ENCODE results near the gene TPCN2.

TPCN2 gene

DNA sequence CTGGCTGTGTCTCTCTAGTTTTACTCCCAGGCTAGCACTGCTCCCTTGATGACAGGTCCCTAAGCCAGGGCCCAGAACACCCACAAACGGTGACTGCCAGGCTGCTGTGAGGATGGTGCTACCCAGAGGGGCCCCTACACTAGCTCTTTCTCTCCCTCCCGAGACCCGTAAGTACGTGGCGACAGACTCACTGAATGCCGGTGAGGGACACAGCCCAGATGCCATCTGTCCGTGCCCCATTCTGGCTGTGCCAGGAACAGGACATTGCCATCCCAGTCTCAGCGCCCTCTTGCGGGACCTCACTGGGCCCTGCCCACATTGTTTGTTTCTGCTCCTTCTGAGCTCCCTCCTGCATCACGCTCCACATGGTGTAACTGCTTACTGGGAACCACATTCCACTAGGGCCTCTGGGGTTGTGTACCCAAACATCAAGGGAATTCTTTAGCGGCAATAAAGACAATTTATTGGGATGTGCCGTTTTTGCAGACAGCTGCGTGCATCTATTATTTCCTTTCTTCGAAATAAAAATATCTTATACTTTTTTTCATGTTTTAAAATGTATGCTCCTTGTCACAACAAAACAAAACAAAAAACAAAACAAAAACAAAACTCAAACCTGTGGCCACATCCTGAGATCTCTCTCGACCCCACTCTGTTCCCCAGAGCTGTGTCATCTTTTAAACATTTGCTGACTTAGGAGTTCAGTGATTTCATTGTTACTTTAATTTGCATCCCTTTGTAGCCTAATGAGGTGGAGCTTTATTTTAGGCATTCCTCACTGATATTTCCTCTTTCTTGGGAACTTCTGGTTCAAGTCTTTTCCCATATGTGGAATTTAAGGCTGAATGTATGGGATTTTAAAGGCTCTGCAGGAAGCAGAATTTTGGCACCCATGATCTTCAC, 4.4 kb upstream of the TPCN2 start:
- no peak overlapping the region for H3K4me3 Mint-ChIP-seq
- H3K4me1 Mint-ChIP-seq: peaks cover 3% of the 10 kb centered on the region
- H3K36me3 Mint-ChIP-seq: no peaks in the 10 kb centered on the region
- no peaks in the 10 kb centered on the region for H3K9me3 Mint-ChIP-seq
- H3K27me3 Mint-ChIP-seq: no peaks in the 10 kb centered on the region
- H3K27ac Mint-ChIP-seq: no peak overlapping the region

DNA sequence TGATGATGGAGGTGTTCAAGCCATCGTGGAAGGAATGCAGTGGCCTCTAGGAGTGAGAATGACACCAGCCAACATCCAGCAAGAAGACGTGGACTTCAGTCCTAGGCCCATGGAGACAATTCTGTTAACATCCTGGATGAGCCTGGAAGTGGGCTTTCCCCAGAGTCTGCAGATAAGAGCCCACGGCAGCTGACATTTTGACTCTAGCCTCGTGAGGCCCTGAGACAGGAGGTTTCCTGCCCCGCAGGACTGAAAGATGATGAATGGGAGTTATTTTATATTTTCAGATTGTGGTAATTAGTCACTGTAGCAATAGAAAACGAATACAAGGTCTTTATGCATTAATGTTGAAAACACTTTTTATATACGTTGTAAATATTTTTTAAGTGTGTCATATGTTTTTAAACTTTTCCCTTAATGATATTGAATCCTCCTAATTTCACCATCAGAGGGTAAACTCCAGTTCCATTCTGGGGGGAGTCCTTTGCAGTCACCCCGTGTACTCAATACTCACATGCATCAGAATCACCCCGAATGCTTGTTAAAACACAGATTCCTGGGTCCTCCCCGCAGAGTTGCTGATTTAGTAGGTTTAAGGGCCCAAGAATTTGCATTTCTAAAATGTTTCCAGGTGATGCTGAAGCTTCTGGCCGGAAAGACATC, 570 bp upstream of the TPCN2 start:
- no peaks in the 10 kb centered on the region for H3K27me3 Mint-ChIP-seq
- H3K36me3 Mint-ChIP-seq: no peaks in the 10 kb centered on the region
- peak overlapping the region; percentile 81 for H3K4me3 Mint-ChIP-seq
- no peaks in the 10 kb centered on the region for H3K9me3 Mint-ChIP-seq
- H3K4me1 Mint-ChIP-seq: peaks cover 24% of the 10 kb centered on the region
- H3K27ac Mint-ChIP-seq: no peak overlapping the region

DNA sequence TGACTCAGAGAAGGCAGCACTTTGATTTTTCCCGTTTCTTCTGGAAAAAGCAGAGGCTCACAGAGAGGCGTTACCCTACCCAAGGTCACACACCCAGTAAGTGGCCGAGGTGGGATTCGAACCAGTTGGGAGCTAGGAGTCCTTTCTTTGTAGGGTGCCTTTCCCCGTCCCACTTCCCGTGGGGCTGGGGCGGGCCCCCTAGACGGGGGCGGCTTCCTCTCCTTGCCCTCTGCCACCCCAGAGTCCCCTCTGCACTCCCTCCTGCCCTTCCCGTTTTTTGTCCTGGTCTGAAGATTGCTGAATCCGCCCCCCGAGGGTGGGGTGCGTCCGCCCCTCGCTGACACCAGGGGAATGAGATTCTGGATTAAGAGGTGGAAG, 747 bp downstream of the TPCN2 start:
- no peaks in the 10 kb centered on the region for H3K9me3 Mint-ChIP-seq
- H3K4me1 Mint-ChIP-seq: peaks cover 24% of the 10 kb centered on the region
- no peaks in the 10 kb centered on the region for H3K36me3 Mint-ChIP-seq
- no peaks in the 10 kb centered on the region for H3K27me3 Mint-ChIP-seq
- H3K27ac Mint-ChIP-seq: peak overlapping the region; percentile 65
- H3K4me3 Mint-ChIP-seq: peak overlapping the region; percentile 83

DNA sequence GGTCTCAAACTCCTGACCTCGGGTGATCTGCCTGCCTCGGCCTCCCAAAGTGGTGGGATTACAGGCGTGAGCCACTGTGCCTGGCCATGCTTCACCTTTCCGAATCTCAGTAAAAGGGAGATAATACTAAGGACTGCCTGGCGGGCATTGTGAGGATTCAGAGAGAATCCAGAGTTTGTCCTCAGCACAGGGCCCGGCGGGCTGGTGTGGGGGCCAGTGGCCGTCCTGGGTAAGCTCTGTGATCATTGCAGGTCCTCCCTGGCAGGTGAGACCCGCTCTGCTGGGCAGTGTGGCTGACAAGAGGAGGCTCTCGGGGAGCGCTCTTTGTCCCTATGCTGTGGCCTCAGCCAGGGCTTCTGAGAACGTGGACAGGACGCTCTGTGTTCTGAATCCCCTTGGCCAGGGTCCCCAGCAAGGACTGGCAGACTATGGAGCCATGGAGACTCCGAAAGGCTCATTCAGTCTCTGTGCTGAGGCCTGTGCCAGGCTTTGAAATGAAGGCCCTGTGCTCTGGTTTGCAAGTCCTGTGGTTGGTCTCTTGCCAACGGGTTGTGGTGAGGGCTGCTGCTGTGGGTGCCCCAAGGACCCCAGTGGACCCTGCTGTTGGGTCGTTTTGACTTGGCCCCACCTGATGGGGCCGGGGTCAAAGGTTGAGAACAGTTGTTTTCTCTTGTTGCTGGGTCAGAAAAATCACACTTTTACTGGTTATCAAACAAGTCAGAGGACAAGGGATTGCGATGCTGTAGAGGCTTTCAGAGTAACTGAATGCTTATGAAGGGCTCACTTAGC, 2.1 kb downstream of the TPCN2 start:
- H3K4me1 Mint-ChIP-seq: peaks cover 26% of the 10 kb centered on the region
- H3K4me3 Mint-ChIP-seq: peak overlapping the region; percentile 26
- H3K36me3 Mint-ChIP-seq: no peaks in the 10 kb centered on the region
- no peak overlapping the region for H3K27ac Mint-ChIP-seq
- no peaks in the 10 kb centered on the region for H3K9me3 Mint-ChIP-seq
- H3K27me3 Mint-ChIP-seq: no peaks in the 10 kb centered on the region

DNA sequence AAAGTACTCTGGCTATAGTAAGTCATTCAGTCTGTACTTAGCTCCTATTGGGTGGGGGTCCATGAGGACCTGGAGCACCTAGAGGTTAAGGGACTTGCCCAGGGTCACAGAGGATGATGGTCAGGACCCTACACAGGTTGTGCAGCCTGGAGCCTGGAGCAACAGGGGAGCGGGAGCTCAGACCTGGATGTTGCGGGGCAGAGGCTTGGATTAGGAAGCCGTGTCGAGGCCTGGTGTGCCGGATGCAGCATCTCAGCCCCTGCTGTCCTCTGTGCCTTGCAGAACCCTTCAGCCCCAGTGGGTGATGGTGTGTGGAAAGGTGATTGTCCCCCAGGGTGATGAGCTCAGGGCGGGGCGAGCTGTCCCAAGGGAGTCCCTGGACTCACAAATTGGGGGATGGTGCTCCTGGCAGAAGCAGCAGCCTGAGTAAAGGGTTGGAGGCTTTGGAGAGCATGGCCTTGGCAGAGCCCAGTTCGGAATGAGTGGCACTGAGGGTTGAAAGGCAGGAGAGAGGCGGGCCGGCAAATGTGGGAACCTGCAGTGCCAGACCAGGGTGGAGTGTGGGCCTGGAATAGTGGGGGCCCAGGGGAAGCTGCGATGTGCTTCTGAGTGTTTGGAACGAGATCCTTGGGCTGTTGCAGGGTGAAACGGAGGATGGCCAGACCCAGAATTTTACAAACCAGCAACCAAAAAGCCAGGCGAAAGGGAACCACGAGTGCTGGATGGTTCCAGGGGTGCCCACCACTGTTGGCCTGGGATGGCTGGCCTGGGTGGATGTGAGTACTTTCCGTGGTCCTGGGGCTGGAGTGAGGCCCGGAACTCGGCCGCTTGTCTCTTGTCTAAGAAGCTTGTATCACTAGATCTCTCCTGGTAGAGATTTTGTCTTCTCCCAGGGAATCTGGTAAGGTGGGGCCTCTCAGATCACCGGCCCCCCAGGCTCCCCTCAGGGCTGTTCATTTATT, 2.9 kb downstream of the TPCN2 start:
- H3K9me3 Mint-ChIP-seq: no peaks in the 10 kb centered on the region
- H3K4me1 Mint-ChIP-seq: peaks cover 26% of the 10 kb centered on the region

DNA sequence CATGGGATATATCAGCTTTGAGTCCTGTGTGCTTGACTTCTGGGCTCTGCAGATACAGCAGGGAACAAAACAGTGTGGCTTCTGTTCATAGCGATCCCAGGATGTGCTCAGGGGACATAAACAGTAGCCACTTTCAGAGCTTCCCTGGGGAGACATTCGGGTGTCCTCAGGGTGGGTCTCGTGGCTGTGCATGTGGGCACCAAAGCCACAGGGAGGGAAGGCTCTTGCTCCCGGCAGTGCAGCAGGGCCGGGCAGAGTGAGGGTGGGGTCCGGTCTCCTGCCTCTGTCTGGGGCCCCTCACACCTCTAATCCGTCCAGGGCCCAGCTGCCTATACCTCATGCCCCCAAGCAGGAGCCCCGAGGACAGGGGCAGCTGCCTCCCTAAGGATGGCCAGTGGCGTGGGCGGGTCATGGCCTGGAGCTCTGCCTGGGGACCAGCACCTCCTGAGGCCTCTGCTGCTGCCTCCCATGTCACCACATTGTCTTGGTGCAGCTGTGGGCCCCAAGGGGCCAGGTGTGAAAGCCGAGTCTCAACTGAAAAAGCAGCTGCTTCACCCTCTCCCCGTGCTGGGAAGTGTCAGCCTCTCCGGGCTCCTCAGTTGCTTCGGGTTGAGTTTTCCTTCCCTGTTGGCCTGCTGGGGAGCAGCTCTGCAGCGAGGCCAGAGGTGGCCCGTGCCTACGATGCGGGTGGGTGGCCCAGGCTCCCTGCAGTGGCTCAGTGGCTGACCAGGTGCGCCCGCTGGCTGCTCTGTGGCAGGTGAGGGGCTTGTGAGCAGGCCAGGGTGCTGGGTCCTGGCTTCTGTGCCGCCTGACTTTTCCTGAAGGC, 3.8 kb downstream of the TPCN2 start:
- no peaks in the 10 kb centered on the region for H3K27me3 Mint-ChIP-seq
- H3K36me3 Mint-ChIP-seq: no peaks in the 10 kb centered on the region
- peaks cover 26% of the 10 kb centered on the region for H3K4me1 Mint-ChIP-seq
- H3K9me3 Mint-ChIP-seq: no peaks in the 10 kb centered on the region
- no peak overlapping the region for H3K27ac Mint-ChIP-seq
- H3K4me3 Mint-ChIP-seq: no peak overlapping the region

More for the DNA sequence above, 2.9 kb downstream of the TPCN2 start:
- Mint-ChIP-seq H3K27ac (no peak overlapping the region), H3K27me3 (no peaks in the 10 kb centered on the region), H3K4me3 (peak overlapping the region; percentile 7), H3K36me3 (no peaks in the 10 kb centered on the region)

DNA sequence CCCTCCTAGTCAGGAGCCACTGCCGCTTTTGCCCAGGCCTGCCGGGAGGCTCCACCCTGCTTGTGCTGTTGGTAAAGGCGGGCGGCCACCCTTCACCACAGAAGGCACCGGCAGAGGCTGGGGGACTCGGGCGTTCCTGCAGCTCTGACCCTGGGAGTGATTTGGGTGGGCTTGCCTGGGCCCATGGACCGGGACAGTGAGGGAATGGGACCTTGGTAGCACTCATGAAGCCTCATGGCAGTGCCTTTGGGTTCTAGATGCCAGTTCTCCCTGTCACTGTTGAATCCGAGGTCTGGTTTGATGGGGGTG, 4.4 kb downstream of the TPCN2 start:
- Mint-ChIP-seq H3K36me3 (no peaks in the 10 kb centered on the region), H3K4me3 (no peak overlapping the region), H3K9me3 (no peaks in the 10 kb centered on the region), H3K4me1 (peaks cover 26% of the 10 kb centered on the region), H3K27ac (no peak overlapping the region), H3K27me3 (no peaks in the 10 kb centered on the region)

DNA sequence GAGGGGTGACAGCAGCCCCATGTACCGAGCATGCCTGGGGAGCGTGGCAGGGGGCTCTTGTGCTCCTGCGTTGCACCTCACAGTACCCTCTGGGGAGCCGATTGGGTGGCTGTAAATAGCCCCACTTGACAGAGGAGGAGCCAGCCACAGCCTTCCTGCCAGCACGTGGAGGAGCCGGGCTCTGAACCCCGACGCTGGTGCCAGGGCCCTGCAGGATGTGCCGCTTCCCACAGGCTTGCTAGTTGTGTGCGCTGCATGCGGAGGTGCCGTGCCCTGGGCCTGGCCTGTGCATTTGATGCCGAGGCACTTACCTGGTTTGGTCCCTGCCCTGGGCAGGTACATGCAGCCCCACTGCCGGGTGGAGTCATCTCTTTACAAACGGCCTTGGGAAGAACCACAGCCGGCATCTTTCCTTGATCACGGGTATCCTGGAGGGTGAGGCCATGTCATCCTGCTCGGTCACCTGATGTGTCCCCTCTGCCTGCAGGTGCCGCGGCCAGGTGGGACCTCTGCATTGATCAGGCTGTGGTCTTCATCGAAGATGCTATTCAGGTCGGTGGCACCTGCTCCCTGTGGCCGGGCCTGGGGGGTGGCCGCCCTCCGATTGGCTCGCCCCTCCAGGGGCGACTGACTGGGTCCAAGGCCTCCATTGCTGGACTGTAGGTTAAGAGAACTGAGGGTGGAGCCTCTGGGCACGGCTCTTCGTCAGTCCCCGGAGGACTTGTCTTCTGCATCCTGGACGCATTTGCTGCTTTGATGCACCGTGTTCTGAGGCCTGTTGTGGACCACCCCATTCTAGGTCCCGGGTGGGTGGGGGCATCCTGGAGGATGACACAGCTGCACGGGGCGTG, 5.0 kb downstream of the TPCN2 start:
- peaks cover 23% of the 10 kb centered on the region for H3K4me1 Mint-ChIP-seq
- no peak overlapping the region for H3K27ac Mint-ChIP-seq
- H3K27me3 Mint-ChIP-seq: no peaks in the 10 kb centered on the region
- no peaks in the 10 kb centered on the region for H3K9me3 Mint-ChIP-seq
- no peak overlapping the region for H3K4me3 Mint-ChIP-seq
- no peaks in the 10 kb centered on the region for H3K36me3 Mint-ChIP-seq

DNA sequence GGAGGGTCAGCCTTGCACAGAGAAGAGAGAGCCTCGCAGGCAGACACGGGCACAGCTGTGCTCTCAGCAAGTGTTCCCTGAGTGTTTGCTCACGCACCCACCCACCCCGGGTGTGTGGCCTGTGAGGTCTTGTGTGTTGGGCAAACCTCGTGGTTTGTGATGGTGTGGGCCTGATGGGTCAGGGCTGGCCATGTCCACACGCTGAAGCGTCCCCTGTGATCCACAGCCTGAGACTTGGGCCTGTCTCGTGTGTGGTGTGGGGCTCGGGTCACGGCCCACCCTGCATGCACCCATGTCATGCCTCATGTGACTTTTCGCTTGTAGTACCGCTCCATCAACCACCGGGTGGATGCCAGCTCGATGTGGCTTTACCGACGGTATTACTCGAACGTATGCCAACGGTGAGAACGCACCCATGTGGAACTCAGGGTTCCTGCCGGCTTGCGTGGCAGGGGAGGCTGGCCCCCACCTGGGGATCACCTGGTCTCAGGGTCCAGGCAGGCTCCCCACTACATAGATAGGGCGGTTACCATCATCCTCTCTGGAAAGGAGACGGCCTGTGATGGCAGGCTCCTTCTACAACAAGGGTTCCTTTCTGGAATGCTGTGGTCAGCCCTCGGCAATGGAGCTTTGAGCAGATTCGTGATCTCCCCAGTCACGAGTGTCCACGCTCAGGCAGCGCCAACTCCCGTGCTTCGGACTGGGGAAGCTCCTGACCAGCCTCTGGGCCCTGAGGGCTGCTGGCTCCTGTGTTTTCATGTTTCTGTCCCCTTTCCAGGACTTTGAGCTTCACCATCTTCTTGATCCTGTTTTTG, 5.9 kb downstream of the TPCN2 start:
- Mint-ChIP-seq H3K9me3 (no peaks in the 10 kb centered on the region), H3K36me3 (no peaks in the 10 kb centered on the region), H3K4me3 (no peak overlapping the region), H3K27me3 (no peaks in the 10 kb centered on the region), H3K27ac (no peak overlapping the region), H3K4me1 (peaks cover 22% of the 10 kb centered on the region)

DNA sequence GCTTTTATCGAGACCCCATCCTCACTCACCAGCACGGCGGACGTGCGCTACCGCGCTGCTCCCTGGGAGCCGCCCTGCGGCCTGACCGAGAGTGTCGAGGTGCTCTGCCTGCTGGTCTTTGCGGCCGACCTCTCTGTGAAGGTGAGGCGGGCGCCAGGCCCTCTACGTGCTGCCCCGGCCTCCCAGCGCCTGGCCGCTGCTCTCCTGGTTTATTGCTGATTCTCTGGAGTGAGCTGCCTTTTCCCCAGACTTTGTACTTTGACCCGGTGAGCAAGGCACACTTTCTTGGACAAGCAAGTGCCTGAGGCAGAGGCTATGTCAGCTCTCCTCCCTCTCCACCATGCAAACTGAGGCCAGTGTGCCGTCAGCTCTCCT, 6.5 kb downstream of the TPCN2 start:
- Mint-ChIP-seq H3K27ac (no peak overlapping the region), H3K36me3 (no peaks in the 10 kb centered on the region), H3K4me1 (peaks cover 18% of the 10 kb centered on the region), H3K9me3 (no peaks in the 10 kb centered on the region), H3K4me3 (no peak overlapping the region), H3K27me3 (no peaks in the 10 kb centered on the region)

DNA sequence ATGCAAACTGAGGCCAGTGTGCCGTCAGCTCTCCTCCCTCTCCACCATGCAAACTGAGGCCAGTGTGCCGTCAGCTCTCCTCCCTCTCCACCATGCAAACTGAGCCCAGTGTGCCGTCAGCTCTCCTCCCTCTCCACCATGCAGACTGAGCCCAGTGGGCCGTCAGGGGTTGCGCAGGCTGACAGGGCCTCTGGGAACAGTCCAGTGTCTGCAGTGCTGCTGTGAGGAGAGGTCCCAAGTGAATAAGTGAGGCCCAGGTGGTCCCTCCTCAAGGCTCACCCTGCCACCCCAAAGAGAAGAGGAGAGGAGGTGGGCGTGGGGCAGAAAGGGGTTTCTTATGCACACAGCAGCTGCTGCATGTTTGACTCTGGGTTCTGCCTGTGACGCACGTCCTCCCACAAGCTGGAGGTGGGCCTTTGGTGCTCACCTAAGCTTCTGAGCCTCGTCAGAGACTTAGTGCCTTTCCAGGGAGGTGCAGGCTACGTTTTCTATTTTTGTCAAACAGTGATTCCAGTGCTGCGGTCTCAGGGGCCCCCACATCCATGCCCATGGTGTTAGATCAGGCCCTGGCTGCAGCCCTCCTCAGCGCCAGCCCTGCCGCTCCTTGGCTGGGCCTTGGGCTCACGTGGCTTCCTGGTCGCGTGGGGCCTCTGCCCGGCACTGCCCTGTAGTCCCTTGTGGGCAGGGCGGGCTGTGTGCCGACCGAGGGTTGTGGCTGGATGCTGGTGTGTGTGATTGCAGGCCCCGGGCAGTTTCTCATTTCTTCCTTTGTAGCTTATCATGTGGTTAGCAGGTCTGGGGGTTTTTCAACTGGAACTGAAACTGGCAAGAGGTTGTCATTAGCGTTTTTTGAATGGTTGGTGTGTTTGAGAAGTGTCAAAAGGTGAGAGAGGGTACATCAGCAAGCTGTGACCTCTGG, 7.1 kb downstream of the TPCN2 start:
- Mint-ChIP-seq H3K9me3 (no peaks in the 10 kb centered on the region), H3K4me1 (peaks cover 13% of the 10 kb centered on the region), H3K36me3 (no peaks in the 10 kb centered on the region), H3K27ac (no peak overlapping the region), H3K4me3 (no peak overlapping the region), H3K27me3 (no peaks in the 10 kb centered on the region)

DNA sequence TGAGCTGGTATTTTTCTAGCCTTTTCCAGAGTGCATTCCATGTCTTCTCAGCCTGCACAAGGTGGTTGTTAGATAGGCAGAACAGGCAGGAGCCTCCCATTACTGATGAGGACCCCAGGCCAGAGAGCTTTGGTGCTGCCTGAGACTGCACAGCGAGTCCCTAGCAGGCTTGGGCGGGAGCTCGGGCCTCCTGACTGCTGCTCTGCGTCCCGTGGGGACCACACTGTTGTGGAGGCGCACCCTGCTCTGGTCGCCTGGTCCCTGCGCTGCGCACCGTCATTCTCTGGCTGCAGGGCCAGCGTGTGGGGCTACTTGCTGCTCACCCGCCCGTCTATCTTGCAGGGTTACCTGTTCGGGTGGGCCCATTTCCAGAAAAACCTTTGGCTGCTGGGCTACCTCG, 8.5 kb downstream of the TPCN2 start:
- H3K9me3 Mint-ChIP-seq: no peaks in the 10 kb centered on the region
- H3K4me3 Mint-ChIP-seq: no peak overlapping the region
- H3K27ac Mint-ChIP-seq: no peak overlapping the region
- H3K4me1 Mint-ChIP-seq: peaks cover 3% of the 10 kb centered on the region
- no peaks in the 10 kb centered on the region for H3K27me3 Mint-ChIP-seq
- H3K36me3 Mint-ChIP-seq: no peaks in the 10 kb centered on the region

All from activated naive CD4-positive, alpha-beta T cell treated with anti-CD3 and anti-CD28 coated beads, Interleukin-2, amount 50 U/mL, for 24 hours (primary cell).